Panc1 (cell line): ENCODE measurements around the gene MED12L. TPM values are rescaled to one million over a fixed set of nuclear protein-coding genes. Genes with fewer than 3 reads are reported as not detected.

ENCODE experiments used
- ATAC-seq: fragments of 200-7000 bp; cut with Tn5 transposase; 2 replicates; pipeline ENCODE4 v1.9.1; 2020; ENCODE audit warnings: mild to moderate bottlenecking, moderate library complexity
- BruUV-seq: library from RNA; stranded (reverse); fragments of 400-500 nt; replicated peaks from 2 replicates; lab custom pipeline; 2021; lab: Mats Ljungman, UMichigan
- CTCF ChIA-PET: fragments of 300-600 bp; sonication (Branson Sonifier 250); formaldehyde crosslinking; loops from one replicate; lab custom pipeline; 2022; ENCODE audit warnings: antibody characterized with exemption; lab: Charles Lee
- POLR2A ChIA-PET: fragments of 300-600 bp; sonication (Branson Sonifier 250); formaldehyde crosslinking; loops from one replicate; lab custom pipeline; 2022; ENCODE audit warnings: antibody characterized with exemption; lab: Charles Lee
- DNase-seq: peaks from one replicate; pipeline ENCODE4 v3.0.0-alpha.2; 2010; ENCODE audit warnings: low read depth, low spot score
- H3K27ac ChIP-seq: 2 replicates; pipeline ENCODE4 v1.5.1; 2011; ENCODE audit warnings: mild to moderate bottlenecking, low read length, inconsistent platforms
- H3K27me3 ChIP-seq: fragments of 200-500 bp; sonication (Bioruptor generic); 2 replicates; pipeline ENCODE4 v1.6.0; 2014; ENCODE audit warnings: low read length, inconsistent platforms; ENCODE audit not compliant: control insufficient read depth, insufficient read depth
- H3K36me3 ChIP-seq: fragments of 200-500 bp; sonication (Bioruptor generic); 2 replicates; pipeline ENCODE4 v1.5.1; 2014; ENCODE audit warnings: inconsistent platforms, mild to moderate bottlenecking, low read length, moderate library complexity; ENCODE audit not compliant: control insufficient read depth, insufficient read depth
- H3K4me1 ChIP-seq: 2 replicates; pipeline ENCODE4 v1.5.1; 2011; ENCODE audit warnings: inconsistent platforms, mild to moderate bottlenecking, low read length, moderate library complexity; ENCODE audit not compliant: control insufficient read depth, insufficient read depth
- H3K4me3 ChIP-seq, 2 experiments: 2 replicates each; pipeline ENCODE4 v1.5.1; 2011 to 2012; ENCODE audit warnings: low read depth in 2 of 2, low read length in 2 of 2, mild to moderate bottlenecking in 2 of 2, inconsistent platforms in 1 of 2, moderate library complexity in 1 of 2
- H3K9me3 ChIP-seq: fragments of 200-500 bp; sonication (Bioruptor generic); 2 replicates; pipeline ENCODE4 v1.5.1; 2014; ENCODE audit warnings: low read depth, mild to moderate bottlenecking, inconsistent platforms, low read length, moderate library complexity; ENCODE audit not compliant: control insufficient read depth, insufficient read depth
- POLR2AphosphoS5 ChIP-seq: IDR thresholded peaks from 2 replicates; pipeline ENCODE4 v1.6.1; 2012; ENCODE audit warnings: mild to moderate bottlenecking, low read depth, low read length, moderate library complexity
- SIN3A ChIP-seq: IDR thresholded peaks from 2 replicates; pipeline ENCODE4 v1.6.1; 2012; ENCODE audit warnings: low read depth, mild to moderate bottlenecking, low read length, moderate library complexity, borderline replicate concordance; ENCODE audit not compliant: insufficient read depth
- TCF7L2 ChIP-seq: IDR thresholded peaks from 2 replicates; pipeline ENCODE4 v1.6.1; 2011; ENCODE audit warnings: mild to moderate bottlenecking, low read depth, low read length, inconsistent platforms
- in situ Hi-C: cut with HindIII; loops from 2 replicates; pipeline ENCODE4 v1.10.0; 2016; ENCODE audit warnings: low sequenced_read_pairs, low pct_unique_long_range_greater_than_20kb
- intact Hi-C: fragments of 100-400 bp; cut with micrococcal nuclease; formaldehyde crosslinking; loops from one replicate; pipeline ENCODE4 v1.10.0; 2022; ENCODE audit not compliant: unreplicated experiment
- total RNA-seq: library from RNA; stranded (reverse); gene quantifications from one replicate; pipeline ENCODE4 v1.2.1, GENCODE V29; 2021; ENCODE audit not compliant: unreplicated experiment
- TF ChIP-seq, protein P1 (sequence below), 2 experiments: IDR thresholded peaks; 2 replicates each; pipeline ENCODE4 v1.6.1; 2011 to 2012; ENCODE audit warnings: low read depth in 2 of 2, control low read depth in 1 of 2, low read length in 1 of 2, mild to moderate bottlenecking in 1 of 2, moderate library complexity in 1 of 2; ENCODE audit not compliant: insufficient read depth in 1 of 2
- TF ChIP-seq, protein P2 (sequence below): fragments of 450-650 bp; IDR thresholded peaks from 2 replicates; pipeline ENCODE4 v1.5.1; 2017; ENCODE audit warnings: mild to moderate bottlenecking

The MED12L gene
- total RNA-seq, 1 experiment from 2014 or later: 2.8 TPM

- Histone ChIP-seq H3K9me3 (no peaks in the 10 kb centered on the region), H3K27me3 (no peaks in the 10 kb centered on the region), H3K36me3 (no peaks in the 10 kb centered on the region), H3K4me1 (no peaks in the 10 kb centered on the region), H3K27ac (no peak overlapping the region), H3K4me3 (no peak overlapping the region)
- ChIA-PET POLR2A (no interaction called here), CTCF (no interaction called here)
- intact Hi-C loops: no loop called here
- in situ Hi-C loops: no loop called here
- TF ChIP-seq TCF7L2: no peak
- TF ChIP-seq POLR2AphosphoS5: no peak
- no peak for TF ChIP-seq SIN3A
- TF ChIP-seq, protein P1, sequence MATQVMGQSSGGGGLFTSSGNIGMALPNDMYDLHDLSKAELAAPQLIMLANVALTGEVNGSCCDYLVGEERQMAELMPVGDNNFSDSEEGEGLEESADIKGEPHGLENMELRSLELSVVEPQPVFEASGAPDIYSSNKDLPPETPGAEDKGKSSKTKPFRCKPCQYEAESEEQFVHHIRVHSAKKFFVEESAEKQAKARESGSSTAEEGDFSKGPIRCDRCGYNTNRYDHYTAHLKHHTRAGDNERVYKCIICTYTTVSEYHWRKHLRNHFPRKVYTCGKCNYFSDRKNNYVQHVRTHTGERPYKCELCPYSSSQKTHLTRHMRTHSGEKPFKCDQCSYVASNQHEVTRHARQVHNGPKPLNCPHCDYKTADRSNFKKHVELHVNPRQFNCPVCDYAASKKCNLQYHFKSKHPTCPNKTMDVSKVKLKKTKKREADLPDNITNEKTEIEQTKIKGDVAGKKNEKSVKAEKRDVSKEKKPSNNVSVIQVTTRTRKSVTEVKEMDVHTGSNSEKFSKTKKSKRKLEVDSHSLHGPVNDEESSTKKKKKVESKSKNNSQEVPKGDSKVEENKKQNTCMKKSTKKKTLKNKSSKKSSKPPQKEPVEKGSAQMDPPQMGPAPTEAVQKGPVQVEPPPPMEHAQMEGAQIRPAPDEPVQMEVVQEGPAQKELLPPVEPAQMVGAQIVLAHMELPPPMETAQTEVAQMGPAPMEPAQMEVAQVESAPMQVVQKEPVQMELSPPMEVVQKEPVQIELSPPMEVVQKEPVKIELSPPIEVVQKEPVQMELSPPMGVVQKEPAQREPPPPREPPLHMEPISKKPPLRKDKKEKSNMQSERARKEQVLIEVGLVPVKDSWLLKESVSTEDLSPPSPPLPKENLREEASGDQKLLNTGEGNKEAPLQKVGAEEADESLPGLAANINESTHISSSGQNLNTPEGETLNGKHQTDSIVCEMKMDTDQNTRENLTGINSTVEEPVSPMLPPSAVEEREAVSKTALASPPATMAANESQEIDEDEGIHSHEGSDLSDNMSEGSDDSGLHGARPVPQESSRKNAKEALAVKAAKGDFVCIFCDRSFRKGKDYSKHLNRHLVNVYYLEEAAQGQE (IDR thresholded peaks at IDR 0.05; ENCODE audit: insufficient read depth in 1 of 2, low read depth in 2 of 2, low read length in 1 of 2): no peak
- TF ChIP-seq, protein P2, sequence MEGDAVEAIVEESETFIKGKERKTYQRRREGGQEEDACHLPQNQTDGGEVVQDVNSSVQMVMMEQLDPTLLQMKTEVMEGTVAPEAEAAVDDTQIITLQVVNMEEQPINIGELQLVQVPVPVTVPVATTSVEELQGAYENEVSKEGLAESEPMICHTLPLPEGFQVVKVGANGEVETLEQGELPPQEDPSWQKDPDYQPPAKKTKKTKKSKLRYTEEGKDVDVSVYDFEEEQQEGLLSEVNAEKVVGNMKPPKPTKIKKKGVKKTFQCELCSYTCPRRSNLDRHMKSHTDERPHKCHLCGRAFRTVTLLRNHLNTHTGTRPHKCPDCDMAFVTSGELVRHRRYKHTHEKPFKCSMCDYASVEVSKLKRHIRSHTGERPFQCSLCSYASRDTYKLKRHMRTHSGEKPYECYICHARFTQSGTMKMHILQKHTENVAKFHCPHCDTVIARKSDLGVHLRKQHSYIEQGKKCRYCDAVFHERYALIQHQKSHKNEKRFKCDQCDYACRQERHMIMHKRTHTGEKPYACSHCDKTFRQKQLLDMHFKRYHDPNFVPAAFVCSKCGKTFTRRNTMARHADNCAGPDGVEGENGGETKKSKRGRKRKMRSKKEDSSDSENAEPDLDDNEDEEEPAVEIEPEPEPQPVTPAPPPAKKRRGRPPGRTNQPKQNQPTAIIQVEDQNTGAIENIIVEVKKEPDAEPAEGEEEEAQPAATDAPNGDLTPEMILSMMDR: no peak
- no TSS peak for BruUV-seq
- DNase-seq (no peak), ATAC-seq (no peak)
Observed at GRCh38 chr3:151393146-151393830, 307.8 kb downstream of the MED12L start.

DNA sequence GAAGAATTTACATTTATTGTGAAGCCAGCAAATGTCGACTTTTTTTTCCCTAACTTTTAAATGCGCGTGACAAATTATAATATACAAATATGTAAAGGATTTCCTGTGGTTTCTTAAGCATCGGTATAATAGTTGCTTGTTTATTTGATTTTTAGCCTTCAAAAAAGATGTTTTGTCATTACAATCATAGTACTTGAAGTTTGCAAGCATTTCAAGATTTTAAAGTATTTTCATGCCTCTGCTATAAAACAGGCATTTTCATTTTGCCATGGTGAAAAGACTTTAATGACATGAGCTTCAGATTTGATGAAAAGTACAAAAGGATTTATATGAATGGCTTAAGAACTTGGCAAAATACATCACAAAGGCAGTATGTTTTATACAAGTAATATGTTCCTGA, 308.5 kb downstream of the MED12L start:
- H3K27ac ChIP-seq: no peak overlapping the region
- ChIA-PET CTCF (no interaction called here), POLR2A (no interaction called here)
- H3K4me3 ChIP-seq: no peak overlapping the region
- intact Hi-C loops: no loop called here
- in situ Hi-C loops: no loop called here
- TF ChIP-seq POLR2AphosphoS5 (no peak), SIN3A (no peak), TCF7L2 (no peak)
- TF ChIP-seq, protein P1 (IDR thresholded peaks at IDR 0.05; ENCODE audit: insufficient read depth in 1 of 2, low read depth in 2 of 2, low read length in 1 of 2): no peak
- TF ChIP-seq, protein P2: no peak
- H3K36me3 ChIP-seq: no peaks in the 10 kb centered on the region
- H3K4me1 ChIP-seq: no peaks in the 10 kb centered on the region
- BruUV-seq: no TSS peak
- DNase-seq: no peak
- ATAC-seq: no peak
- no peaks in the 10 kb centered on the region for H3K27me3 ChIP-seq
- no peaks in the 10 kb centered on the region for H3K9me3 ChIP-seq
